Measurements from ENCODE around the gene DZIP1.

DNA sequence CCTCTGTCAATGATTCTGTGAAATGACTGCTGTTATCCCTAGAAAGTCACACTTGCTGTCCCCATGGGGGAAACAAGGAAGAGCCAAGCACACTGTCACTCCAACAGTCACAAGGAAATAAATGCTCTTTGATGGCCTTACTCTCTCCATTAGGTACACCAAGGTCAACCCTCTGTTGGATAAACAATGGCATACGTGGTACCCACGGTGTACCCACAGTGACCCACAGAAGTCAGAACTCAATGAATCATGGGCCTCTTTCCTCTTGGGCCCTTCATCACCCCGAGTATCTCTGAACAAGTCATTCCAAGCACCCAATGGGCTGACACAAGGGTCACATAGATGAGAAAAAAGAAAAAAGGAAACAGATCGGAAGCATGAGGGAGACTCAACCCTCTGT, 15.4 kb downstream of the DZIP1 start:
- TF ChIP-seq EP300 (IDR thresholded peaks at IDR 0.05; ENCODE audit: low read depth in 2 of 2, low read length in 2 of 2) (no peak), EP300 (CRISPR knock-in tag; IDR thresholded peaks at IDR 0.05; ENCODE audit: borderline replicate concordance) (no peak), NR2C2 (CRISPR knock-in tag; IDR thresholded peaks at IDR 0.05; ENCODE audit: borderline replicate concordance) (no peak), ZNF878 (CRISPR knock-in tag; IDR thresholded peaks at IDR 0.05) (no peak), MAFK (conservative IDR thresholded peaks at IDR 0.05 in 1 of 2, IDR thresholded peaks at IDR 0.05 in 1 of 2; ENCODE audit: low read length in 2 of 2) (no peak), ZFP41 (CRISPR knock-in tag; IDR thresholded peaks at IDR 0.05; ENCODE audit: borderline replicate concordance) (no peak), TAF1 (CRISPR knock-in tag; IDR thresholded peaks at IDR 0.05) (no peak), POLR2AphosphoS5 (IDR thresholded peaks at IDR 0.05; ENCODE audit: low read depth, low read length) (no peak), SAP130 (CRISPR knock-in tag; IDR thresholded peaks at IDR 0.05; ENCODE audit: low read depth) (no peak), HCFC1 (IDR thresholded peaks at IDR 0.05; ENCODE audit: low read depth, low read length) (no peak), FOSL1 (CRISPR knock-in tag; IDR thresholded peaks at IDR 0.05; ENCODE audit: borderline replicate concordance) (no peak), TGIF2 (CRISPR knock-in tag; IDR thresholded peaks at IDR 0.05) (no peak)
- TF ChIP-seq, protein P1, sequence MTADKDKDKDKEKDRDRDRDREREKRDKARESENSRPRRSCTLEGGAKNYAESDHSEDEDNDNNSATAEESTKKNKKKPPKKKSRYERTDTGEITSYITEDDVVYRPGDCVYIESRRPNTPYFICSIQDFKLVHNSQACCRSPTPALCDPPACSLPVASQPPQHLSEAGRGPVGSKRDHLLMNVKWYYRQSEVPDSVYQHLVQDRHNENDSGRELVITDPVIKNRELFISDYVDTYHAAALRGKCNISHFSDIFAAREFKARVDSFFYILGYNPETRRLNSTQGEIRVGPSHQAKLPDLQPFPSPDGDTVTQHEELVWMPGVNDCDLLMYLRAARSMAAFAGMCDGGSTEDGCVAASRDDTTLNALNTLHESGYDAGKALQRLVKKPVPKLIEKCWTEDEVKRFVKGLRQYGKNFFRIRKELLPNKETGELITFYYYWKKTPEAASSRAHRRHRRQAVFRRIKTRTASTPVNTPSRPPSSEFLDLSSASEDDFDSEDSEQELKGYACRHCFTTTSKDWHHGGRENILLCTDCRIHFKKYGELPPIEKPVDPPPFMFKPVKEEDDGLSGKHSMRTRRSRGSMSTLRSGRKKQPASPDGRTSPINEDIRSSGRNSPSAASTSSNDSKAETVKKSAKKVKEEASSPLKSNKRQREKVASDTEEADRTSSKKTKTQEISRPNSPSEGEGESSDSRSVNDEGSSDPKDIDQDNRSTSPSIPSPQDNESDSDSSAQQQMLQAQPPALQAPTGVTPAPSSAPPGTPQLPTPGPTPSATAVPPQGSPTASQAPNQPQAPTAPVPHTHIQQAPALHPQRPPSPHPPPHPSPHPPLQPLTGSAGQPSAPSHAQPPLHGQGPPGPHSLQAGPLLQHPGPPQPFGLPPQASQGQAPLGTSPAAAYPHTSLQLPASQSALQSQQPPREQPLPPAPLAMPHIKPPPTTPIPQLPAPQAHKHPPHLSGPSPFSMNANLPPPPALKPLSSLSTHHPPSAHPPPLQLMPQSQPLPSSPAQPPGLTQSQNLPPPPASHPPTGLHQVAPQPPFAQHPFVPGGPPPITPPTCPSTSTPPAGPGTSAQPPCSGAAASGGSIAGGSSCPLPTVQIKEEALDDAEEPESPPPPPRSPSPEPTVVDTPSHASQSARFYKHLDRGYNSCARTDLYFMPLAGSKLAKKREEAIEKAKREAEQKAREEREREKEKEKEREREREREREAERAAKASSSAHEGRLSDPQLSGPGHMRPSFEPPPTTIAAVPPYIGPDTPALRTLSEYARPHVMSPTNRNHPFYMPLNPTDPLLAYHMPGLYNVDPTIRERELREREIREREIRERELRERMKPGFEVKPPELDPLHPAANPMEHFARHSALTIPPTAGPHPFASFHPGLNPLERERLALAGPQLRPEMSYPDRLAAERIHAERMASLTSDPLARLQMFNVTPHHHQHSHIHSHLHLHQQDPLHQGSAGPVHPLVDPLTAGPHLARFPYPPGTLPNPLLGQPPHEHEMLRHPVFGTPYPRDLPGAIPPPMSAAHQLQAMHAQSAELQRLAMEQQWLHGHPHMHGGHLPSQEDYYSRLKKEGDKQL (CRISPR knock-in tag; IDR thresholded peaks at IDR 0.05; ENCODE audit: low read depth), result no peak
- TF ChIP-seq, protein P2, sequence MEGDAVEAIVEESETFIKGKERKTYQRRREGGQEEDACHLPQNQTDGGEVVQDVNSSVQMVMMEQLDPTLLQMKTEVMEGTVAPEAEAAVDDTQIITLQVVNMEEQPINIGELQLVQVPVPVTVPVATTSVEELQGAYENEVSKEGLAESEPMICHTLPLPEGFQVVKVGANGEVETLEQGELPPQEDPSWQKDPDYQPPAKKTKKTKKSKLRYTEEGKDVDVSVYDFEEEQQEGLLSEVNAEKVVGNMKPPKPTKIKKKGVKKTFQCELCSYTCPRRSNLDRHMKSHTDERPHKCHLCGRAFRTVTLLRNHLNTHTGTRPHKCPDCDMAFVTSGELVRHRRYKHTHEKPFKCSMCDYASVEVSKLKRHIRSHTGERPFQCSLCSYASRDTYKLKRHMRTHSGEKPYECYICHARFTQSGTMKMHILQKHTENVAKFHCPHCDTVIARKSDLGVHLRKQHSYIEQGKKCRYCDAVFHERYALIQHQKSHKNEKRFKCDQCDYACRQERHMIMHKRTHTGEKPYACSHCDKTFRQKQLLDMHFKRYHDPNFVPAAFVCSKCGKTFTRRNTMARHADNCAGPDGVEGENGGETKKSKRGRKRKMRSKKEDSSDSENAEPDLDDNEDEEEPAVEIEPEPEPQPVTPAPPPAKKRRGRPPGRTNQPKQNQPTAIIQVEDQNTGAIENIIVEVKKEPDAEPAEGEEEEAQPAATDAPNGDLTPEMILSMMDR (CRISPR knock-in tag; IDR thresholded peaks at IDR 0.05), result no peak

Data from HepG2 (cell line).